GM12891 (cell line): ENCODE data around the gene MBNL2.

Experiments used
- DNase-seq: peaks from one replicate; pipeline ENCODE4 v3.0.0; 2011; ENCODE audit warnings: low spot score; ENCODE audit not compliant: insufficient read length
- FAIRE-seq: peaks from 2 replicates; lab custom pipeline; 2011; peaks lifted over from hg19 to GRCh38; lab: Jason Lieb, UNC
- PAX5 ChIP-seq: IDR thresholded peaks from 2 replicates; pipeline ENCODE4 v1.6.1; 2011; ENCODE audit warnings: low read length, moderate library complexity, mild to moderate bottlenecking; ENCODE audit not compliant: insufficient read depth, severe bottlenecking
- POLR2A ChIP-seq: IDR thresholded peaks from 2 replicates; pipeline ENCODE4 v1.6.1; 2011; ENCODE audit warnings: low read depth, low read length, control low read depth
- POLR2AphosphoS5 ChIP-seq: IDR thresholded peaks from 2 replicates; pipeline ENCODE4 v1.6.1; 2011; ENCODE audit warnings: low read depth, low read length, control low read depth
- POU2F2 ChIP-seq: IDR thresholded peaks from 2 replicates; pipeline ENCODE4 v1.6.1; 2011; ENCODE audit warnings: low read depth, mild to moderate bottlenecking, control low read depth, low read length, moderate library complexity
- SPI1 ChIP-seq: IDR thresholded peaks from 2 replicates; pipeline ENCODE4 v1.6.1; 2011; ENCODE audit warnings: low read depth, low read length, control low read depth
- TAF1 ChIP-seq: IDR thresholded peaks from 2 replicates; pipeline ENCODE4 v1.6.1; 2011; ENCODE audit warnings: low read depth, low read length, control low read depth

MBNL2 gene

GRCh38 chr13:97266772-97267417 lies 44.8 kb downstream of the MBNL2 start:
- TF ChIP-seq POU2F2 (no peak), PAX5 (no peak), POLR2A (no peak), SPI1 (no peak), POLR2AphosphoS5 (no peak), TAF1 (no peak)
- DNase-seq (no peak), FAIRE-seq (no peak)

DNA sequence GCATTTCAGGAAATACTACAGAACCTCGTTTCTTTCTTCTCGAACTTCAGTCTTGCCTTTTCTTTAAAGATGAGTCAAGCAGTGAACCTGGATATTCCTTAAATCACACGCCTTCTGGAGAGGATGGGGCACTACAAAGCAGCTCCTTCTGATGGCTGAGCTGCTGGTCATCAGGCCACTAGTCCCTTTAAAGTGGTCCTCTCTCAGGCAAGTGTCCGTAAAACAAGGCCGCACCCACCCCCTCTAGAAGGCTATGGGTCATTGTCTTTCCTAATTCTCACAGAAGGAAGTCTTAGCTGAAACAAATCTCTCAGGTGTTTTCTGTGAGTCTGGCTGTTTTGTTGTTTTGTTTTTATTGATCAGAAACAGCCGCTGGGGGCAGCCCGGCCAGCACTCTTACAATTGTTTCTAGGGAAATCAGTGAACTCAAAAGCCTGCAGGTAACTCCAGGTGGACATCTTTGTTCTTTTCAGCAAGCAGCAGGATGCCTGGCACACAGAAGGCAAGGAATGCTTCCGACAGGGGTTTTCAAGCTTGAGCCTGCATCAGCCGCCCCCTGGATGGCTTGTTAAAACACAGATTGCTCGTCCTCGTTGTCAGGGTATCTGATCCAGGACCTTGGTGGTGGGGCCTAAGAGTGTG lies 45.4 kb downstream of the MBNL2 start:
- DNase-seq (no peak), FAIRE-seq (no peak)
- TF ChIP-seq POLR2A (no peak), PAX5 (no peak), TAF1 (no peak), POLR2AphosphoS5 (no peak), SPI1 (no peak), POU2F2 (no peak)

- FAIRE-seq: no peak
- TF ChIP-seq SPI1: no peak
- TF ChIP-seq PAX5: no peak
- TF ChIP-seq POU2F2: no peak
- no peak for TF ChIP-seq TAF1
- no peak for TF ChIP-seq POLR2A
- TF ChIP-seq POLR2AphosphoS5: no peak
- DNase-seq: no peak
These were observed 46.6 kb downstream of the MBNL2 start for GRCh38 chr13:97268772-97269171.

DNA sequence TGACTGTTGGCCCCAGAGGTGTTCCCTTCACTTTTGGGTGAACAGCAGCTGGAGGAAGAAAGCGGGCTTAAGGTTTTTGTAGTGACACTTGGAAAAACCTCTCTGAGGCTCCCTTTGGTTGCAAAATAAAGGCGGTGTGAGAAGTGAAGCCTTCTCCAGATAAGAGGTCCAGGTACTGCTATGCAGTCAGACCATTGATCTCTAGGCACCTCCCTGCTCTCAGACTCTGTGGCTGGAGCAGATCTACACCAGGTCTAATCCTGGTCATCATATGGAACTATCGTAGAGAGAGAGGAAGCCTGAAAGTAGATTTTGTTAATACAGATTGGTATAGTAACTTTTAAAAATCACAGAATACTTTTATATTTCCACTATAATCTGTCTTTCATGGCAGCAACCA lies 47.5 kb downstream of the MBNL2 start:
- no peak for FAIRE-seq
- no peak for DNase-seq
- no peak for TF ChIP-seq POU2F2
- no peak for TF ChIP-seq SPI1
- TF ChIP-seq PAX5: no peak
- no peak for TF ChIP-seq POLR2A
- TF ChIP-seq TAF1: no peak
- TF ChIP-seq POLR2AphosphoS5: no peak

DNA sequence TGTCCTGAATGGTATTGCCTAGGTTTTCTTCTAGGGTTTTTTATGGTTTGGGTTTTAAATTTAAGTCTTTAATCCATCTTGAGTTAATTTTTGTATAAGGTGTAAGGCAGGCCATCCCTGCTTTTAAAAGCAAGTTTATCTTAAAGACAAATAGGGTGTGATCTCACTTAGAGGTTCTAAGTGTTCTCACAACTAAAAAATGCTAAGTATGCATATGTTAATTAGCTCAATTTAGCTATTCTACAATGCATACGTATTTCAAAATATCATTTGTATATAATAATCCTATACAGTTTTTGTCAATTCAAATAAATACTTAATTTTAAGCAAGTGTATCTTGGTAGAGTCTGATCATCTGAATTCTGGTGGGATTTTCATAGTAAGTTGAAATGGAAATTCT lies 50.4 kb downstream of the MBNL2 start:
- TF ChIP-seq POLR2A (no peak), PAX5 (no peak), POU2F2 (no peak), SPI1 (no peak), POLR2AphosphoS5 (no peak), TAF1 (no peak)
- no peak for FAIRE-seq
- no peak for DNase-seq

DNA sequence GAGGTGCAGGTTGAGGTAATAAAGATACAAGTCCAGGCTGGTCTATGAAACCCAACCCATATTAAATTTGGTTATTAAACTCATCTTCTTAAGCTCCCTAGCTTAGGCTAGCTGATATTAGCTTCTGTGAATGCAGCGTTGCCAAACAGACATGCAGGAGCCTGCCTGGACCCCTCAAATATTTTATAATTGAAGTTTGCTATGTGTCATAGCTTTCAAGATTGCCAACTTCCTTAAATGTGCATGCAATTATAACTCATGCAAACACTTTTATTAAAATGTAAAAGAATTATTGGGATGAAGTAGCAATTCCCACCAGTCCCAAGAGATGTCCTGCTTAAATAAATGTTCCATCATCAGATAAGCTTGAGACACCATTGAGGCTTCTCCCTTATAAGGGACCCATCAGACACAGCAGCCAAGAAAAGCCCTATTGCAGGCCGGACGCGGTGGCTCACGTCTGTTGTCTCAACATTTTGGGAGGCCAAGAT lies 51.3 kb downstream of the MBNL2 start:
- DNase-seq (no peak), FAIRE-seq (no peak)
- no peak for TF ChIP-seq PAX5
- no peak for TF ChIP-seq SPI1
- TF ChIP-seq POU2F2: no peak
- no peak for TF ChIP-seq TAF1
- no peak for TF ChIP-seq POLR2A
- no peak for TF ChIP-seq POLR2AphosphoS5

- TF ChIP-seq POLR2AphosphoS5 (no peak), PAX5 (no peak)
- FAIRE-seq (no peak), DNase-seq (no peak)
These were observed 52.9 kb downstream of the MBNL2 start for GRCh38 chr13:97274829-97275649.

DNA sequence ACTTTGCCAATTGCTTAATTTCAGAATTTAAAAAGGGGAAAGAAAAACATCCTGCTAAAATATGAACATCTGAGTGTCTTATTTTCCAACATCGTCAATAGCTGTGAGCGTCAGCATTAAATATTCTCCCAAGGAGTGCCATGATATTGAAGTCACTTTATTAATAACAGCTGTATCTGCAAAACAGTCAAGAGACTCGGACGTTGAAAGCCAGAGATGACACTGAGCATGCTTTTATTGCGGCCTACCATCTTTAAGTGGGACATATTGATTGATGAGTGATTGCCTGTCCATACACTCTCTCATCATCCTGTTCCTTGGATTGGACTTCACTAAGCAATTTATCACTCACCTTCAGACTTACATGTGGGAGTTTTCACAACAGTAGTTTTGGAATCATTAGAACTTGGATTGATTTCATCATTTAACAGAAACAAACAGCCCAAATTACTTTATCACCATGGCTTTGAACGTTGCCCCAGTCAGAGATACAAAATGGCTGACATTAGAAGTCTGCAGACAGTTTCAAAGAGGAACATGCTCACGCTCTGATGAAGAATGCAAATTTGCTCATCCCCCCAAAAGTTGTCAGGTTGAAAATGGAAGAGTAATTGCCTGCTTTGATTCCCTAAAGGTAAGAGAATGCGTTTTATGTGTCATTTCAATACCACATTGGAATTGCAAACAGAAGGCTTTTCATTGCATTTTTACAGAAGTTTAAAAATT lies 53.8 kb downstream of the MBNL2 start:
- TF ChIP-seq SPI1: 0 out of 2 replicates have a peak, but pooled peaks have one; percentile 2
- TF ChIP-seq POU2F2: peak; percentile 80
- TF ChIP-seq POLR2AphosphoS5: no peak
- FAIRE-seq: peak; percentile 40
- DNase-seq: no peak

GRCh38 chr13:97276862-97277269 lies 54.7 kb downstream of the MBNL2 start:
- TF ChIP-seq POLR2AphosphoS5 (no peak), TAF1 (no peak), SPI1 (no peak), POLR2A (no peak), PAX5 (no peak), POU2F2 (no peak)
- FAIRE-seq (peak; percentile 80), DNase-seq (no peak)
